Raji (cell line): ENCODE data around the gene ZBTB12.

ENCODE experiments used
- POLR2A ChIP-seq: IDR thresholded peaks from 2 replicates; pipeline ENCODE4 v1.6.1; 2011; ENCODE audit warnings: low read depth, low read length, control low read depth; ENCODE audit not compliant: insufficient read depth

Gene ZBTB12

GRCh38 chr6:31884528-31885035 lies 17.3 kb downstream of the ZBTB12 start:
- no peak for TF ChIP-seq POLR2A

GRCh38 chr6:31883676-31884075 lies 18.2 kb downstream of the ZBTB12 start:
- TF ChIP-seq POLR2A = no peak

- no peak for TF ChIP-seq POLR2A
These were observed 19.5 kb downstream of the ZBTB12 start for GRCh38 chr6:31882344-31882743.

GRCh38 chr6:31881136-31881859 lies 20.6 kb downstream of the ZBTB12 start:
- TF ChIP-seq POLR2A = no peak

GRCh38 chr6:31880616-31881015 lies 21.3 kb downstream of the ZBTB12 start:
- no peak for TF ChIP-seq POLR2A

GRCh38 chr6:31879901-31880300 lies 22.0 kb downstream of the ZBTB12 start:
- TF ChIP-seq POLR2A = no peak

GRCh38 chr6:31879143-31879542 lies 22.7 kb downstream of the ZBTB12 start:
- TF ChIP-seq POLR2A = no peak

- TF ChIP-seq POLR2A = no peak
These were observed 23.2 kb downstream of the ZBTB12 start, which contains the start of gene SLC44A4 for GRCh38 chr6:31878726-31879125. SLC44A4 (minus strand) TSS chr6:31878997; CDS start chr6:31878980, 17 bp downstream.

- no peak for TF ChIP-seq POLR2A
These were observed 23.7 kb downstream of the ZBTB12 start for GRCh38 chr6:31878222-31878621.

- no peak for TF ChIP-seq POLR2A
These were observed 24.2 kb downstream of the ZBTB12 start for GRCh38 chr6:31877651-31878161.

- no peak for TF ChIP-seq POLR2A
These were observed 24.7 kb downstream of the ZBTB12 start for GRCh38 chr6:31877125-31877650.

- TF ChIP-seq POLR2A = no peak
These were observed 25.5 kb downstream of the ZBTB12 start for GRCh38 chr6:31876357-31876756.

GRCh38 chr6:31875877-31876276 lies 26.0 kb downstream of the ZBTB12 start:
- no peak for TF ChIP-seq POLR2A

GRCh38 chr6:31874836-31875572 lies 26.9 kb downstream of the ZBTB12 start:
- no peak for TF ChIP-seq POLR2A

- no peak for TF ChIP-seq POLR2A
These were observed 27.7 kb downstream of the ZBTB12 start for GRCh38 chr6:31874084-31874670.
